ENCODE data around the gene MLC1. TPM values are rescaled to one million over a fixed set of nuclear protein-coding genes. Genes with fewer than 3 reads are reported as not detected.

Gene MLC1
- total RNA-seq: 0.65 and 3.1 TPM in 2 replicates

DNA sequence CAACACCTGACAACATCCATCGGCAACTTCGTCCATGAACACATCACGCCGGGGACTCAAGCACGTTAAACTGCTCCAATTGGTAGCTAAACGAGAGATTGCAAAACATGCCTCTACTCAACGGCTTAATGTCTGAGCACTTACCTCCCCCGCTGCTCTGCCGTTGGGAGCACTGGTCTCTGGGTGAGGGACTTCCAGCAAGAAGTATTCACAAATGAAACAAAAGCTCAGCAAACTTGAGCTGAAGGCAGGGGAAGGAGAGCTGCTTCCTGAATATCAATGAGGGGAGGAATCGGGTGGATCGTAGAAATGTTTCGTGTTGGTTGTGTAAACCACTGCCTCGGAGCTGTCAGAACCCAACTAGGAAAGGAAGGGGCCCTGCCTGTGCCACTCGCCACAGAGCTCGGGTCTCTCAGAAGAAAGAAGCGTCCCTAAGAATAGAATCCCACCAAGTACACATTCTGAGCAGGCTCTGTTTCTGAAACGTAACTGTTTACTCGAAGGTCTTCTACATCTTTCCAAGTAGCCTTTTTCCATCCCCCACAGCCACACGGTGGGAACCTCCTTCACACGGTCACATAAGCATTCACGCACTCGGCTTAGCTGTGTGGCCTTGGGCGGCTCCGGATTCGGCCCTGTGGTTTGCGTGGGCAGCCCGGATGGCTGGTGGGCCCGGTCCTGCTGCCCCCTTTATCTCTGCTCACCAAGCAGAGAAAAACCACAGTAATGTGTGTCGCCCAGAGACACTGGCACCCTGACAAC, at the start of gene MLC1:
Gene MLC1, minus strand, starts transcription at position 216 of the 762 bp plus-strand sequence. CDS start 524 bp downstream, outside the sequence.

DNA sequence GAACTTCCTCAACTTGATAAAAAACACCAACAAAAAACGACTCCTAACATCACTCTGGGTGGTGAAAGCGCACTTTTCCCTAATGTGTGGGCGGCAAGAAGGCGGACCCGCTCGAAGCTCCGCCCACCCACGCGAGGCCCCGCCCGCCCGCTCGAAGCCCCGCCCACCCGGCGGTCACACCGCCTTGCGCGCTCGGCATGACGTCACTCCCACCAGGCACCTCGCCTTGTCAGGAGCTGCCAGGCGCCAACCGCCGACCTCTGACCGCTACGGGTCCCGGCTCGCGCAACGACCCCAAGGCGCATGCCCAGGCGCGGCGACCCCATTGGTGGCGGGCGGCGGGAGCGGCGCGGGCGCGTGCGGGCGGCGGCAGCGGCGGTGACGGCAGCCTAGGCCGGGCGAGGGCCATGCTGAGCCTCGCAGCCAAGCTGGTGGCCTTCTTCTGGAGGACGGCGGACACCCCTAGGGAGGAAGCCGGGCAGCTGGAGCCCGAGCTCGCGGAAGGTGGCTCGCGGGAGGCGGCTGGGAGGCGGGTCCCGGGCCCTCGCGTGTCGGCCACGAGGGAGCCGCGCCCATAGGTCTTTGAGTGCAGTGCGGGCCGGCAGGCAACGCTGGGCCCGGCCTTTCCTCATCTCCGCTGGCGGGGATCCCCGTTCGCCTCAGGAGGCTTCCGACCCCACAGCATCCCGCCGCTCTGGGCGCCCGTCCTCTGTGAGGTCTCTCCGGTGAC, 4.6 kb upstream of the MLC1 start, which contains the start of gene MOV10L1:
Gene MOV10L1, plus strand, starts transcription at position 325 of the 730 bp plus-strand sequence. Its CDS starts 83 bp downstream, at position 408.

DNA sequence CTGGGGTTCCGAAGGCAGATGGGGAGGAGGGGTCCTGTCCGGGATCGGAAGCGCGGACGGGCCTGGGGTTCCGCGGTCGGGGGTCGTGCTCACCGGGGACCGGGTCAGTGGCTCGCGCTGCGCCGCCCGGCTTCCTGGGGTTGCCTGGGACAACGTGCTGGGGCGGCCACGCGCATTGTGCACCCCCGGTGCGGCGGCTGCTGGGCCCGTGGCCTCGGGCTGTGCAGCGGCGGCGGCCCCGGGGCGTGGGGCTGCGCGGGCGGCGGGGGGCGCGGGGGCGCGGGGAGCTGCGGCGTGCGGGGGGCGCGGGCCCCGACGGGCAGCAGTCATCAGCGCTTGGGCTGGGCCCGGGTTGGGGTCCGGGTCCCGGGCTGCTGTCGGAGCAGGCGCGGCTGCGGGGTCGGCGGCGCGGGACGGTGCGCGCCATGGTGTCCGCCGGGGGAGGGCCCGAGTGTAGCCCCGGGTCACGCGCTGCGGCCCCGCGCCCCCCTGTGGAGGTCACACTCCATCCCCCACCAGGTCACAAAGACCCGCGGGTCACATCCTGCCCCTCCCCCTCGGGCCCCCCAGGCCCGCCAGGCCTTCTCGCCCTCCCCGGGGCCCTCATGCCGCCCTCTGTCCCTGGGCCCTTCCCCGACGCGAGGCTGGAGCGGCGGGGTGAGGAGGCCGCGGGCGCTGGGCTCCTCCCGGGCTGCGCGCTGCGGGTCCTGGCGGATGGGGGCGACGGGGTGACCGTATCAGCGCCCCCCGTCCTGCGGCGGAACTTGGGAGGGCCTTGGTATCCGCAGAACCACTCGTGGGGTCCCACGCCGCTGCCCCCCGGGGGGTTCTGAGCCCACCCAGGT, 26.9 kb downstream of the MLC1 start, which contains the start of gene TTLL8:
Gene TTLL8, minus strand, starts transcription at position 238 of the 845 bp plus-strand sequence.

DNA sequence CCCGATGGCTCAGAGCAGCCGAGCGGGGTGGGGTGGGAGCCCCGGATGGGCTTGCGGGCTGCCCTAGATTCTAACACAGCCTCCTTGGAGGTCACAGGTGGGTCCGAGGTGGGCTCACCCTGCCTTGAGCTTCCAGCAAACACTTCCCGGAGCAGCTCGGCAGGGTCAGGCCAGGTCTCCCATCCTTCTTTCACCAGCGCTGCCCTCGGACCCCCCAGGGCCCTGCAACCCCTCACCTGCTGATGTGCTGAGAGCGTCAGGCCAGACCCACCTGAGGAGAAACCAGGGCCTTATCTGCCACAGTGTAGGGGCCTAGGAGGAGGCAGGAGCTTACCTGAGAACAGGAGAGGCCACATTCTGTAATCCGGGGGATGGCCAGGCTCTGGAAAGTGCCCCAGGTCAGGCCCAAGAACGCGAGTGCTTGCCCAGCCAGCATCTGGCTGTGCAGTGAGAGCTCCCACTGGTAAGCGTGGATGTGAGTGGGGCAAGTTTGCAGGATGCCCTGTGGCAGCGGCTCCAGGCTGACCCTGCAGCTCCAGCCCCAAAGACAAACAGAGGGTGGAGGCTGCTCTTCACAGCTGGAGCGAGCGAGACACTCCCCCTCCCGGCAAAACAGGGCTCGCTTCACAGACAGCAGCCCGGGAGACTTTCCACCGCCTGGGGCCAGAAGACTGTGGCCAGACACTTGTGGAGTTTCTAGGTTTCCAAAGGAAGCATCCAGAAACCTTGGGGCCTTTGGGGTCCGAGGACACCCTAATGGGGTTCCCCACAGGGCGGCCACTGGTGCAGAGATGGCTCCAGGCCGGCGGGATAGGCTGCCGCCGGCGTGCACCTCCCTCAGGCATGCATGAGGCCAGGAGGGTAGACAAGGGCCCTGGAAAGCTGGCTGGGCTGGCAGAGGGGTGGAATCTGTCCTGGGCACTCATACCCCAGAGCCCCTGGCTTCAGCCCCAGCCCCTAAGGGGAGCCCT, 72.7 kb downstream of the MLC1 start, which contains the start of gene IL17REL:
Gene IL17REL, minus strand, starts transcription at position 555 of the 971 bp plus-strand sequence. Its CDS starts 119 bp downstream, at position 436.

Other genes starting within 250 kb of the MLC1 start
- gene ZBED4, start 231.6 kb downstream of the MLC1 start, total RNA-seq: 4.3 and 6.4 TPM in 2 replicates
- gene ALG12, start 167.0 kb downstream of the MLC1 start, total RNA-seq: 16.9 and 18.0 TPM in 2 replicates
- gene CRELD2, start 166.8 kb downstream of the MLC1 start, total RNA-seq: 107 and 123 TPM in 2 replicates
- gene PIM3, start 124.7 kb downstream of the MLC1 start, total RNA-seq: 16.8 and 25.8 TPM in 2 replicates
- under 0.01 TPM in 1 of 2 replicates, not detected in the other for gene IL17REL, start 72.7 kb downstream of the MLC1 start, total RNA-seq
- not detected in 2 replicates for gene TTLL8, start 27.1 kb downstream of the MLC1 start, total RNA-seq
- gene MOV10L1, start 4.6 kb upstream of the MLC1 start, total RNA-seq: 8.6 and 14.8 TPM in 2 replicates
- gene PANX2, start 85.3 kb upstream of the MLC1 start, total RNA-seq: 0.85 and 1.0 TPM in 2 replicates
- 16.6 and 19.5 TPM in 2 replicates for gene TRABD, start 100.5 kb upstream of the MLC1 start, total RNA-seq
- 19.9 and 21.4 TPM in 2 replicates for gene SELENOO, start 115.6 kb upstream of the MLC1 start, total RNA-seq
- gene TUBGCP6, start 159.6 kb upstream of the MLC1 start, total RNA-seq: 19.5 and 31.0 TPM in 2 replicates
- 16.1 and 19.6 TPM in 2 replicates for gene HDAC10, start 165.8 kb upstream of the MLC1 start, total RNA-seq
- gene MAPK12, start 176.3 kb upstream of the MLC1 start, total RNA-seq: 30.3 and 31.2 TPM in 2 replicates
- gene MAPK11, start 185.0 kb upstream of the MLC1 start, total RNA-seq: 4.8 and 5.1 TPM in 2 replicates
- gene PLXNB2, start 222.2 kb upstream of the MLC1 start, total RNA-seq: 130 and 166 TPM in 2 replicates
- 1.6 and 2.1 TPM in 2 replicates for gene DENND6B, start 241.6 kb upstream of the MLC1 start, total RNA-seq